ENCODE data around the gene DGKE.

The DGKE gene

DNA sequence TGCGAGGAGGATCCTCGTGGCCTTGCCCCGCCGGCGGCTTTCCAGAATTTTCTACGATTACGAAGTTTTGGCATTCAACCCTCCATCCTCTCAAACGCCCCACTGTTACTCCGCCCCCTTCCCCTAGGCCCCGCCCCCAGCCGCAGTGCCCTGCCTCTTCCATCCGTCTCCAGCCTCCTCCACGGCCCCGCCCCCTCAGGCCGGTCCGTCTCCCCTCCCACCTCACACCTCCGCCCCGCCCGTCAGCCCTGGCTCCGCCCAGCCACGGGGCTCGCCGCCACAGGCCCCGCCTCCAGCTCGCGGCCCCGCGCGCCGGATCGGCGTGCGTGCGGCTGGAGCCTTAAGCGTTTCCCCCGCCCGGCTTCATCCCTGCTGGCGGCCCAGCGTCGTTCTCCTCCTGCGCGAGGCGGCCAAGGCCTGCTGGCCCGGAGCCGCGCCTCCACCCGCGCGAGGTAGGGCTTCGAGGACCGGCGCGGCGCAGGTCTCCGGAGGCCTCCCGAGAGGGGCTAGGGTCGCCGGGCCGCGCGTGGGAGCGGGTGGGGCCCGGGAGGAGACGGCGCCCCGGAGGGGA, at the start of gene DGKE, which contains the start of gene C17orf67:
Gene DGKE (plus strand): TSS at position 343 of the 571 bp plus-strand sequence. CDS start 645 bp downstream, outside the sequence.
Gene C17orf67 (minus strand): TSS at position 112 of the 571 bp plus-strand sequence. CDS start 18,110 bp downstream, outside the sequence.
- DNase-seq: no peak

DNA sequence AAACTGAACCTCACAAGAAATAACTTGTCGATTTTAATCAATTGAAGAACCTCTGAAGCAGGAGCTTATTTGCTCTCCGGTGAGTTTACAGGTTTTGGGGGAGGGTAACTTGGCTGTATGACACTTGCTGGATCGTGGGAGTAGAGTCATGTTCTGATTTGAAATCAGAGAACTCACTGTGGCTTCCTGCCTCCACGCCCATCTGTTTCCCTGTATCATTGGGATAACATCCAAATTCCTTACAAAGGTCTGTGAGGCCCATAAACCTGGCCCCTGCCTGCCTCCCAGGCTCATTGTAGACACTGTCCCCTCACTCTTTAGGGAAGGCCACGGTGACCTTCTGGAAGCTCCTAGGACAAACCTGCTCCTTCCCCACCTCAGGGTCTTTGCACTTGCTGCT, 48.5 kb upstream of the DGKE start:
- no peak for DNase-seq

DNA sequence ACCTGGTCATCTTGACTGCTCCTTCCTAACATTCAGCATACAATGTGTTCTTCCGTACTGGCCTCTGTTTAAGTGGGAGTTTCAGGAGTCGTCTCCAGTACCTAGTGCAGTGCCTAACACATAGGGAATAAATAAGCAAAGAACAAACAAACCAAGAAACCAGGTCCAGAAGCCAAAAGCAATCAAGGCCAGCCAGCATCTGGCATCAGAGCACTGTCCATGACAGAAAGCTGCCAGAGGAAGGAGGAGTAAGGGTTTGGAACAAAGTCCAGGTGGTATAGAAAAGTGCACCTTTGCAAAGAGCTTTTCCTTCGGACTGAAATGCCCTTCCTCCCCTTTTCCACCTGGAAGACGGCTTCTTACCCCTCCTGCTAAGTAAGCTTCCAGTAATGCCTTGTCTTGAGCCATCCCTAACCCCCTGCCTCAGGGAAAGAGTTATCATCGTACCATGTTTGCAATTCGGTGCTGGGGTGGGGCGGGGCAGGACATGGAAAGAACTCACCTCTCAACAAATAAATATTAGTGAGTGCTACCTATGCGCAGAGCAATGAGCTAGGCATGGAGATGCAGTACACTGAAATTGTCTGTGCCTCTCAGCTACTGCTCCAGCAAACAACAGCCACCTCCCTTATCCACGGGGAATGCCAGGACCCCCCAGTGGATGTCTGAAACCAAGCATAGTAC, 47.8 kb upstream of the DGKE start:
- DNase-seq: no peak

- no peak for DNase-seq
These were observed 46.9 kb upstream of the DGKE start for GRCh38 chr17:56786989-56787482.

GRCh38 chr17:56792267-56792666, 41.7 kb upstream of the DGKE start:
- no peak for DNase-seq

- DNase-seq: no peak
These were observed 40.4 kb upstream of the DGKE start for GRCh38 chr17:56793531-56793930.

DNA sequence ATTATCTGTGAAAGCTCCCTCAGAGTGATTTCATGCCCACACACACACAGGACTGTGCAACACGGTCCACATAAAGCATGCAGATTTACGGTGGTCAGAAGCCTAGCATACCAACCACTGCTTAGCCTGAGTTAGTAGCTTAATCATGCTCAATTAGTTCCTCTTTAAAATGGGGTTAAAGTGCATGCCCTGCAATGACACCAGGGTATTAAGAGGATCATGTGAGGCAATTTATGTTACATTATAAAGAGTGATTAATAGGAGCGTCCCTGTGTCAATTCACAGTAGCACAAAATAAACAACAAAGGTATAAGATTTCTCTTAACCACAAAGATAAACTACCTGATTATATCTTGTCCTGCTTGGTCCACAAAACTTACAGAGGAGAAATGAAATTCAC, 40.0 kb upstream of the DGKE start:
- no peak for DNase-seq

DNA sequence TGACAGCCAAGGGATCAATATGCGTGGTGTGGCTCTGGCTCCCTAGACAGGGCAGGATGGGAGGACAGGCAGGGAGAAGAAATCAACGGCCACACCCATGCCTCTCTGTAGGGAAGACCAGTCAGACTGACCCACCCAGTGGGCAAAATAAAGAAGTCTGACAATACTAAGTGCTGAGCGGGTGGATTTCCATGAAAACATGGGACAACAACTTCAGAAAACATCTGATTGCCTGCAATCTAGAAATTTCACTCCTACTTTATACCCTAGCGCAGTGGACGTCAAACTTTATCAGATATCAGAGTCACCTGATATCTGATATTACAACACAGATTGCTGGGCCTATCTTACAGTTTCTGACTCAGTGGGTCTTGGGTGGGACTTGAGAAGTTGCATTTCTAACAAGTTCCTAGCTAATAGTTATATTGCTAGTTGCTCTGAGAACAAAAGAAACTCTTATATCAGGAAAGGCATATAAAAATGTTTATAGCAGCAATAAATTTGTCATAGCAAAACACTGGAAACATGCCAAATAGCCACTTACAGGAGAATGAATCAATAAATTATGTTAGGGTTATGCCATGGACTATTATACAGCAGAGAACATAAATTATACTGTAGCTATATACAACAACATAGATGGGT, 38.6 kb upstream of the DGKE start:
- no peak for DNase-seq

GRCh38 chr17:56796536-56796935, 37.4 kb upstream of the DGKE start:
- no peak for DNase-seq

DNA sequence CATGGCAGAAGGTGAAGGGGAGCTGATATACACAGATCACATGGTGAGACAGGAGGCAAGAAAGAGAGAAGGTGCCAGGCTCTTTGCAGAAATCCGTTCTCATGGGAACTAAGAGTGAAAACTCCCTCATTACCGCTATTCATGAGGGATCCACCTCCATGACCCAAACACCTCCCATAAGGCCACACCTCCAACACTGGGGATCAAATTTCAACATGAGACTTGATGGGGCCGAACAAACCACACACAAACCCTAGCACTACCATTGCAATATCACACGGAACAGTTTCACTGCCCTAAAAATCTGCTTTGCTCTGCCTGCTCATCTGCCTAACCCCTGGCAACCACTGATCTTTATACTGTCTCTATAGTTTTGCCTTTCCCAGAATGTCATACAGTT, 35.0 kb upstream of the DGKE start:
- DNase-seq: no peak

DNA sequence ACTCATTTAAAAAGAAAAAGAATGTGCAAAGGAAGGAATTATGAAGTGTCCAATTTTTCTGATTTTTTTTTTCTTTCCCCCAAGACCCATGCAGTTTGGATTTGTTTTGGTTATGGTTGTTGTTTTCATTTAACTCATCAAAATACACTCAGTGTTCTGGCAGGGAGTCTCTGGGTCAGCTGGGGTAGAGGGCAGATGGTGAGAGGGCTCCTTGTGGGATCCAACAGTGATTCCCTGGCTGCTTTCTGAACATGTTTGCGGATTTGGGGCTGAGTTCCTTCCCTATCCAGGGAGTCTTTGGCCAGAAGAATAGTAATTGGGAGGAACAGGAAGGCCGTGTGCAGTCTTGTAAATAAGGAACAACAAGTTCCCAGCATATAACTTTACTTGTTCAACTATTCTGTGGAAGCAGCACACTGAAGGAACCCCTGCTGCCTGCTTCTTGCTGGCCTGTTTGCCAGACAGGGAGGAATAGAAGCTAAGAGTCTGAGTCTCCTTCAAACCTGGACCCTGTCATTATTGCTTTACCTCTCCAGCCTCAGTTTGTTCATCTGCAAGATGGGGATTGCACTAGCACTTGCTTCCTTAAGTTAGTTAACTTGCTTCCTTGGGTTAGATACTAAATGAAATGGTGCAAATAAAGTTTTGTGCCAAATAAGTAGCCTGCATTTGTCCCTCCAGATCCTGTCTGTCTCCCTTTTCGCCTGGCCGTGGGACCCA, 32.3 kb upstream of the DGKE start:
- DNase-seq: no peak

- DNase-seq: no peak
These were observed 30.9 kb upstream of the DGKE start for GRCh38 chr17:56803071-56803470.

DNA sequence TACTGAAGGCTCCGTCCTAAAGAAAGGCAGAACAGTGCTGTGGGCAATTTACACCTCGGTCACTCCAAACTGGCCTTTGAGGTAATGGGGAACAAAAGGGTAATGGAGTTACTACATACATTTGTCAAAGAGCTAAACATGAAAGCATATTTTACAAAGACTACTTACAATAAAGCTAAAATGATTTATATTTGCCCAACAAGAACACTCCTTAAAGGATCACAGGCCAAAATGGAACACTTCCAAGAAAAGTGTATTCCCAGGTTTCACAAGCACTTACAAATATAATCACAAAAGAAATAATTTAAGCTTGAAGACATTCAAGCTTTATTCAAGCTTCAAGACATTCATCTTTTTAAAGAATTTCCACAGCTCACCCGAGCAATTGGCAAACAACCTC, 29.5 kb upstream of the DGKE start:
- DNase-seq: no peak

- DNase-seq: no peak
These were observed 27.0 kb upstream of the DGKE start for GRCh38 chr17:56806949-56807348.

- no peak for DNase-seq
These were observed 26.2 kb upstream of the DGKE start for GRCh38 chr17:56807723-56808122.

GRCh38 chr17:56808503-56808902, 25.4 kb upstream of the DGKE start:
- no peak for DNase-seq

DNA sequence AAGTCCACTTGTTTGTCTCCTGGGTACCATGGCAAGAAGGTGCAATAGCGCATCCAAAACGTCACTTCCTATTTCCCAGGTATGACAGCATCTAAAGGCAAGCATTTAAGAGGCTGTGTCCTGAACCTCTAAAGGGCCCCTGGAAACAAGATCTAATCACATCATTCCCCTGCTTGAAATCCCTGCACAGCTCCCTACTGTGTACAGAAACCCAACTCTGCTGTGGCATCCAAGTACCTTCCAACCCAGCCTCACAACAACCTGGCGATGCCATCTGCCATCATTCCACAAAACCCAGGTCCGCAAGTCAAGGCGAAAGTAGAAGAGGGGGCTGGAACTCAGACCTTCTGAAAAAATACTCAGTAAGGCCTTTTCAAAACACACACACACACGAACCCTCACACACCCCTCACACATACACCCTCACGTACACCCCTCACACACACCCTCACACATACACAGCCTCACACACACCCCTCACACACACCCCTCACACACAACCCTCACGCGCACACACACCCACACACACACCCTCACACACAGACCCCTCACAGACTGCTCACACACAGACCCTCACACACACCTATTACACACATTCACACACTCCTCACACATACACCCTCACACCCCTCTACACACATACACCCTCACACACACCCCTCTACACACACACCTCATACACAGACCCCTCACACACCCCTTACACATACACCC, 24.7 kb upstream of the DGKE start:
- no peak for DNase-seq

DNA sequence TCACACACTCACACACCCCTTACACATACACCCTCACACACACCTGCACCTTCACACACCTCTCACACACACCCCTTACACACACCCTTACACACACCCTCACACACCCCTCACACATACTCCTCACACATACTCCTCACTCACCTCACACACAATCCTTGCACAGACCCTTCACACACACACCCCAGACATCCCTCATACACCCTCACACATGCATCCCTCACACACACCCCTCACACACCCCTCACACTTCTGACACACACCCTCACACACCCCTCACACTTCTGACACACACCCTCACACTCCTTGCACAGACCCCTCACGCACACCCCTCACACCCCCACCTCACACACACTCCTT, 24.2 kb upstream of the DGKE start:
- no peak for DNase-seq

DNA sequence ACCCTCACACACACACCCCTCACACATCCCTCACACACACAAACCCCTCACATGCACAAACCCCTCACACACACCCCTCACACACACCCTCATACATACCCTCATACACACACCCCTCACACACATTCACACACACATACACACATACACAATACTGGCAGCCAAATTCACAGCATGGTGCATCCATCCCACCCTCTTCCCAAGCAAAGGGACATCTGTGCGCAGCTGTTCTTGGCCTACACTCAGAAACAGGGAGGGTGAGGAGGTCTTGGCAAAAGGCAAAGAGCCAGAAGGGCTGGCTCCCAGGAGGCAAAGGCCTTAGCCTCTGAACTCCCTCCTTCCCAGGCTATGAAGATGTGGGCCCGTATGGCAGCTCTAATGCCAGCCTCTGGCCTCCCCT, 23.6 kb upstream of the DGKE start:
- no peak for DNase-seq

DNA sequence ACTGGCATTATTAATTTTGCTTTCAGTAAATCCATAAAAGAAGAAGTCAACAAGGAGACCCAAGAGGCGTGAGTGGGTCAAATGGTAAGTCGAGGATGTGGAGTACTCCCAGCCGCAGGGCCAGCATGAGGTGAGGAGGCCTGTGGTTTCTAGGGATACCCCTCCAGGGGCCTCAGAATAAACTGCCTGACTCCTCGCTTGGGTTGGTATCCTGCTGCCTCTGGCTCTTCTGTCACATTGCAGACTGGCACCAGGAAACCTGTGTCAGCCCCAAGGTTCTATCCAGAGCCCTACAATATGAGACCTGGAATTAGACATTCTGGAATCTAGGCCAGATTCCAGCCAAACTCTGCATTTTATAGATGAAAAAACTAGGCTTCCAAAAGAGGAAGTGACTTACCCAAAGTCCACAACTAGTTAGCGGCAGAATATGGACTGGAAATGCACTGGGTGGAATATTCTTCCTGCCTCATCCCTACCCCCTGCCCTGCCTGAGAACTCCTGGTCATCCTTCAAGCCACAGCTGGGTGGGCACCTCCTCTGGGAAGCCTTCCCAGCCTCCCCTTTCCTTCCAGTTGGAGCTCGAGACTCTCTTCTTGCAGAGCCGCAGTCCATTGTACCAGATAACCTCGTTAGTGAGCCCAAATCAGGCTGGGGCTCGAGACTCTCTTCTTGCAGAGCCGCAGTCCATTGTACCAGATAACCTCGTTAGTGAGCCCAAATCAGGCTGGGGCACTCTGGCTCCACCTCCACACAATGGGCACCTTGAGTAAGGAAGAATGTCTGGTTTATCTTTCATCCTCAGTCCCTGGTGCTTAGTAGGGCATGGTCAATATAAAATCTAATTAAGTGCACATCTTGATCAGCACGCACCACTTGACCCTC, 22.8 kb upstream of the DGKE start:
- DNase-seq: no peak

GRCh38 chr17:56812901-56813388, 21.0 kb upstream of the DGKE start:
- DNase-seq: no peak

DNA sequence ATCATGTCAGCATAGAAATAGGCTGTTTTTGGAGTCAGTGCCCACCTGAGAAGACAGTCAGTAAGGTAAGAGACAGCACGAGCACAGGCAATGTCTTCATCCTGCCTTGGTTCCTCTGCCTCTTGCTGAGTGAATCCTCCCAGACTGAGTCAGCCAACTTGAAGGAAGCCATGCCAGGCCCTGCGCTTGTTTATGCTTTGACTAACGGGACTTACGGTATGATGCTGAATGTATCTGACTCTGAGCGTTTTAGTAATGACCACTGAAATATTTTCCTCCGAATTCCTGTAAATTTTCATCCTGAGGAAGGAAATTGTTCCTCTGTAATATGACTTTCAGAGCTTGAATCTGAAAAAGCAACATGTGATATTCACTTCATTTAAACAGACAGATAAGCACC, 18.2 kb upstream of the DGKE start:
- DNase-seq: no peak
